22Rv1 (cell line): Measurements from ENCODE around the gene HAX1.
"Not testable (repeated sequence)": the region's sequence is repeated elsewhere in the genome, so short reads cannot be mapped to it uniquely, and the experiment has no call there.

ENCODE experiments used
- CTCF ChIP-seq: fragments of 450-650 bp; IDR thresholded peaks from 2 replicates; pipeline ENCODE4 v1.5.1; 2017; ENCODE audit warnings: mild to moderate bottlenecking
- ZFX ChIP-seq: fragments of 450-650 bp; IDR thresholded peaks from 2 replicates; pipeline ENCODE4 v1.6.1; 2017; ENCODE audit warnings: antibody characterized with exemption, borderline replicate concordance

- TF ChIP-seq CTCF, ZFX: not testable (repeated sequence)
These were observed 36.7 kb downstream of the HAX1 start for GRCh38 chr1:154309136-154309535.
